T-helper 2 cell treated with Interferon-gamma antibody and Interleukin-4, amounts not matched to agents 100 ng/mL and 5 ng/mL, for 36 hours (primary cell): Measurements from ENCODE around the gene COL16A1. TPM values are rescaled to one million over a fixed set of nuclear protein-coding genes. Genes with fewer than 3 reads are reported as not detected.

Experiments used
- intact Hi-C: fragments of 100-400 bp; cut with micrococcal nuclease; formaldehyde crosslinking; loops from one replicate; pipeline ENCODE4 v1.15.1; 2023
- total RNA-seq: library from RNA; stranded (reverse); gene quantifications from 2 replicates; pipeline ENCODE4 v1.2.3, GENCODE V29; 2022

COL16A1 gene
- not detected in 2 replicates for total RNA-seq

- intact Hi-C loops: no loop called here
Observed at GRCh38 chr1:31703431-31704270, at the start of gene COL16A1. TSS of gene COL16A1 (minus strand) at chr1:31704017. CDS start at chr1:31702193, 1,824 bp downstream.

- intact Hi-C loops: no loop called here
Observed at GRCh38 chr1:31752952-31753475, 49.2 kb upstream of the COL16A1 start.

- intact Hi-C loops: no loop called here
Observed at GRCh38 chr1:31752258-31752657, 48.4 kb upstream of the COL16A1 start.

- intact Hi-C loops: no loop called here
Observed at GRCh38 chr1:31751822-31752241, 48.0 kb upstream of the COL16A1 start.

GRCh38 chr1:31750858-31751510 lies 47.2 kb upstream of the COL16A1 start:
- intact Hi-C loops: no loop called here

- intact Hi-C loops: loop anchor here (5.0 kb wide), 1 partner anchor 88 kb away; no protein-coding TSS in a partner anchor
Observed at GRCh38 chr1:31749785-31750735, 46.2 kb upstream of the COL16A1 start.

GRCh38 chr1:31748365-31748764 lies 44.5 kb upstream of the COL16A1 start:
- intact Hi-C loops: loop anchor here (5.0 kb wide), 1 partner anchor 86 kb away; no protein-coding TSS in a partner anchor

GRCh38 chr1:31747304-31747703 lies 43.5 kb upstream of the COL16A1 start:
- intact Hi-C loops: loop anchor here (5.0 kb wide), 1 partner anchor 85 kb away; no protein-coding TSS in a partner anchor

- intact Hi-C loops: loop anchor here (5.0 kb wide), 1 partner anchor 84 kb away; no protein-coding TSS in a partner anchor
Observed at GRCh38 chr1:31746687-31747086, 42.9 kb upstream of the COL16A1 start.

GRCh38 chr1:31745946-31746670 lies 42.3 kb upstream of the COL16A1 start:
- intact Hi-C loops: loop anchor here (5.0 kb wide), 1 partner anchor 84 kb away; no protein-coding TSS in a partner anchor

GRCh38 chr1:31745096-31745945 lies 41.5 kb upstream of the COL16A1 start:
- intact Hi-C loops: loop anchor here (5.0 kb wide), 1 partner anchor 83 kb away; no protein-coding TSS in a partner anchor

- intact Hi-C loops: no loop called here
Observed at GRCh38 chr1:31744165-31744888, 40.5 kb upstream of the COL16A1 start.

- intact Hi-C loops: no loop called here
Observed at GRCh38 chr1:31742462-31743212, 38.8 kb upstream of the COL16A1 start.

- intact Hi-C loops: no loop called here
Observed at GRCh38 chr1:31739346-31739745, 35.5 kb upstream of the COL16A1 start.

- intact Hi-C loops: no loop called here
Observed at GRCh38 chr1:31736675-31737074, 32.9 kb upstream of the COL16A1 start.

- intact Hi-C loops: no loop called here
Observed at GRCh38 chr1:31735571-31735970, 31.8 kb upstream of the COL16A1 start.

- intact Hi-C loops: no loop called here
Observed at GRCh38 chr1:31734582-31735107, 30.8 kb upstream of the COL16A1 start.
